ENCODE results near the gene C7. TPM values are rescaled to one million over a fixed set of nuclear protein-coding genes. Genes with fewer than 3 reads are reported as not detected.

C7 gene
- total RNA-seq, 1 donor = 2.4 TPM

DNA sequence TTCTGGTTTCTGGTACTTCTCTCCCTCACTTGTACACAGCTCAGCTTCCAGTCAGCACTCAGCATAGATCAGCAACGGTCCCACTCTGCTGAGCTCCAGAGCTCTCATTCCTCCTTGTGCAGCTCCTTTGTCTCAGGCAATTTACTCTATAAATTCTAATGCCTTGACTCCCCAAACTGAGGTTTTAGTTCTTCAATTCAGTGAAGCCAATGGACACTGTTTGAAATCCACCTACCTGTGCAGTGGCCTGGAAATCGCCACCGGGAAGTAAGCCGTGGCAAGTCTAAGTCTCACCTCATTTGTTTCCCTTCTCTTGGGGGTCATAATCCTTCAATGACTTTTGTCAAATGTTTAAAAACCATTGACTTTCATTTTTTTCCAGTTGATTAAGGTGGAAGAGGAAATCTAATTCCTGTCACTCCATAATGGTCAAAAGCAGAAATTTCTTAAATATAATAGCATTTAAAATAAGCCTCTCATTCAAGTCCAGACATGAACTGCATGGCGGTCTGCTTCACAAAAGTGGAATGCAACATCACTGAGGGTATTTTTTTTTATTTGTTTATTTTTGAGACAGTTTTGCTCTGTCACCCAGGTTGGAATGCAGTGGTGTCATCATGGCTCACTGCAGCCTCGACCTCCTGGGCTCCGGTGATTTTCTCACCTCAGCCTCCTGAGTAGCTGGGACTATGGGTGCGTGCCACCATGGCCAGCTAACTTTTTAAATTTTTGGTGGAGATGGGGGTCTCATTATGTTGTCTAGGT, 79.6 kb downstream of the C7 start:
- no peak for TF ChIP-seq CTCF (IDR thresholded peaks at IDR 0.05; ENCODE audit: insufficient read depth, low read length)
- no peak for DNase-seq (ENCODE audit: low read depth)
- no peak overlapping the region for H3K4me3 ChIP-seq (ENCODE audit: low read depth, low read length)

DNA sequence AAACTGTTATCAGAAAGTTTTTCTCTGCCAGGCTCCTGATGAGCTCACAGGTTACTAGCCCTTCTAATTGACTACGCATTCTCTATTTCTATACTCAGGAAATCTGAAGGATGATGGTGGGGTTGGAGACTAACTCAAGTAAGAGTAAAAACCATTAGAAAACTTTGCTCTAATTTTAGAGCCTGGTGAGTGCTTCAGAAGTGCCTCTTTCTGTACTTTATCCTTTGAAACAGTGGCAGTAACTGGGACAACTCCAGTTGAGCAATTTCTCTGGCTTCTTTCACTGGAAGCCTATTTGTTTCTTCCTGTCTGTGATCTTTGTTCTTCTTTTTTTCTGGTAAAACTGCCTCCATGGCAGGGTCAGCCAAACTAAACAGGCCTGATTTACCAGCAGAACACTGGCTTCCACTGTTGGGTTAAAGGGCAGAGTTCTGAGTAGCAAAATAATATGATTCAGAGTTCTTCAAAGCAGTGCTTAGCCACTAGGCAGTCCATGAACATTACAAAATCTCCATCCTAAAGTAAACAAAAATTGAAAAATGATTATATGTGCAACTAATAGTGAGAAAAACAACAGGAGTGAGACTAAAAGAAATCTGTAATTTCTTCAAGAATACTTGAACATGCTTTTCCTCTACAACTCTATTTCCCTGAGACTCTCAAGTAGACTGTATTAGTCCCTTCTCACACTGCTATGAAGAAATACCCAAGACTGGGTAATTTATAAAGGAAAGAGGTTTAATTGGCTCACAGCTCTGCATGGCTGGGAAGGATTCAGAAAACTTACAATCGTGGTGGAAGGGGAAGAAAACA, 82.1 kb downstream of the C7 start:
- H3K4me3 ChIP-seq (ENCODE audit: low read depth, low read length) = no peak overlapping the region
- no peak for TF ChIP-seq CTCF (IDR thresholded peaks at IDR 0.05; ENCODE audit: insufficient read depth, low read length)
- DNase-seq (ENCODE audit: low read depth) = peak; percentile 88

GRCh38 chr5:40991981-40992559, 82.8 kb downstream of the C7 start:
- no peak overlapping the region for H3K4me3 ChIP-seq (ENCODE audit: low read depth, low read length)
- TF ChIP-seq CTCF (IDR thresholded peaks at IDR 0.05; ENCODE audit: insufficient read depth, low read length) = no peak
- DNase-seq (ENCODE audit: low read depth) = no peak

DNA sequence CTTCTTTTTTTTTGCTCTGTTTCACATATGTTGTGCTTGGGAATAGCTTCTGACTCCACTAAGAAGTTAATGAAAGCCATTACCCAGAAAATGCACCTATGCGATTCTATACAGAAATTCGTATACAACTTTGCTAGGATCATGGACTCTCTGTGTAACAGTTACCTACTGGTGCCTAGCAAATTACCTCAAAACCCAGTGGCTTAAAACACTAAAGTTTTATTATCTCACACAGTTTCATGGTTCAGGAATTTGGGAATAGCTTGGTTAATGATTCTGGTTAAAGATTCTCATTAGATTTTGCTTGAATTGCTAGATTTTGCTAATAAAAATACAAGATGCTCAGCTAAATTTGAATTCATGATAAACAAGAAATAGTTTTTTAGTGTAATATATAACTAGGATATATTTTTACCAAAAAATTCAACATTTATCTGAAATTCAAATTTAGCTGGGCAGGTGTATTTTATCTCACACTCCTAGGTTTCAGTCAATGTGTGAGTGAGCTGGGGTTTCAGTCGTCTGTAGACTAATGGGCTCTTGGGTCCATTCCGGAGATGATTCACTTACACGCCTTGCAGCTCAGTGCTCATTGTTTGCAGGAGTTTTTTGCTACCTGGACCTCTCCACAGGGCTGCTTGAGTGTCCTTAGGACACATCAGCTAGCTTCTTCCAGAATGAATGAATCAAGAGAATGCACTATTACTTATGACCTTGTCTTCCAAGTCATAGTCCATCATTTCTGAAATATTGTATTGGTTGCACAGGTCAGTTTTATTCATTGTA, 86.7 kb downstream of the C7 start:
- no peak for TF ChIP-seq CTCF (IDR thresholded peaks at IDR 0.05; ENCODE audit: insufficient read depth, low read length)
- no peak overlapping the region for H3K4me3 ChIP-seq (ENCODE audit: low read depth, low read length)
- DNase-seq (ENCODE audit: low read depth) = no peak

DNA sequence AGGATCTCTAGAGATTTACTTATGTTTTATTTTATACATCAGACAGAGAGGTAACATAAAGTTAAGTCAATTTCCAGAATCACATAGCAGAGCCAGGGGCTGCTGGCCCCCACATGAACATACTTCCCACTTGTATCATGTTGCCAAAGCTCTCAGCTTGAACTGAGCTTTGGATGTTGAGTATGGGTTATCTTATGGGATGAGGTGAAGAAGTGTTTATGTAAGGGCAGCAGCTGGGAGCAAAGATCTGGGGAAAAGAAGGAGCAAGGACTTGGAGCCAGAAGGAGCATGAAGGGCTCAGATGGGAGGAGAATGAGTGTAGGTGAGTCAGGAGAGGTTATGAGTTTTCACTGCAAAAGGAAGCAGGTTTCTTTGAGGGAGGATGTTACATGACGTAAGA, 89.8 kb downstream of the C7 start:
- TF ChIP-seq CTCF (IDR thresholded peaks at IDR 0.05; ENCODE audit: insufficient read depth, low read length) = no peak
- no peak overlapping the region for H3K4me3 ChIP-seq (ENCODE audit: low read depth, low read length)

DNA sequence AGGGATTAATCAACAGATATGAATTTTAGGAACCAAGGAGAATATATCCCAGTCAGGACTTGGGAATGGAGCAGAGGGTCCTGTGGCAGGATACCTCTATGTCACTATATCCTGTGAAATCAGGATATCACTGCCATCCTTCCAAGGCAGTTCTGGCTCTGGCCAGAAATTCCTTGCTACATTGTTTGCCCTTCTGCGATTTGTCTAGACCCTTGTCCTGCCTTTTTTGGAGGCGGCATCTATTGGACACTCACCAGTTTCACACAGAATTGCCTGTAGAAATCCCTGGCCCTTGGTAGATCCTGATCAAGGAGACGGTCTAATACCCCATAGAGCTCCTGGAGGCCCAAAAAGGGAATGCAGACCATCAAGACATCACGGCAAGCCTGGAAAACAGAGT, 90.7 kb downstream of the C7 start:
- H3K4me3 ChIP-seq (ENCODE audit: low read depth, low read length) = no peak overlapping the region
- DNase-seq (ENCODE audit: low read depth) = no peak
- no peak for TF ChIP-seq CTCF (IDR thresholded peaks at IDR 0.05; ENCODE audit: insufficient read depth, low read length)

More for the DNA sequence above, 89.8 kb downstream of the C7 start:
- DNase-seq (ENCODE audit: low read depth) = no peak
